Mesothelial cell of epicardium (in vitro differentiated cells): ENCODE measurements around the gene DPP4. TPM values are rescaled to one million over a fixed set of nuclear protein-coding genes. Genes with fewer than 3 reads are reported as not detected.

Source experiments
- DNase-seq, 2 experiments: peaks; one replicate each; pipeline ENCODE4 v3.0.0; 2021; ENCODE audit warnings: low spot score in 2 of 2; ENCODE audit not compliant: unreplicated experiment in 2 of 2
- H3K27ac Mint-ChIP-seq: 2 replicates; pipeline ENCODE4 v1.8.0; 2021; ENCODE audit warnings: mixed read lengths
- H3K27me3 Mint-ChIP-seq: 2 replicates; pipeline ENCODE4 v1.8.0; 2021; ENCODE audit warnings: low read depth, mixed read lengths
- H3K36me3 Mint-ChIP-seq: 2 replicates; pipeline ENCODE4 v1.8.0; 2021; ENCODE audit warnings: mixed read lengths
- H3K4me1 Mint-ChIP-seq: 2 replicates; pipeline ENCODE4 v1.8.0; 2021; ENCODE audit warnings: mixed read lengths
- H3K4me3 Mint-ChIP-seq: 2 replicates; pipeline ENCODE4 v1.8.0; 2021; ENCODE audit warnings: mild to moderate bottlenecking, moderate library complexity, mixed read lengths
- H3K9me3 Mint-ChIP-seq: 2 replicates; pipeline ENCODE4 v1.8.0; 2021; ENCODE audit warnings: mixed read lengths
- CTCF ChIP-seq: fragments of 200-600 bp; sonication (generic); IDR thresholded peaks from one replicate; pipeline ENCODE4 v1.5.0; 2021; ENCODE audit warnings: antibody characterized with exemption; ENCODE audit not compliant: unreplicated experiment
- total RNA-seq: library from RNA; stranded (reverse); gene quantifications from 3 replicates; pipeline ENCODE4 v1.2.1, GENCODE V29; 2021

The DPP4 gene
- total RNA-seq, 1 donor from 2014 or later: 8.2 TPM

- Mint-ChIP-seq H3K4me3 (no peak overlapping the region), H3K27me3 (peaks cover 7% of the 10 kb centered on the region), H3K9me3 (no peaks in the 10 kb centered on the region), H3K4me1 (peaks cover 1% of the 10 kb centered on the region), H3K27ac (no peak overlapping the region), H3K36me3 (no peaks in the 10 kb centered on the region)
- no peak for DNase-seq
- no peak for TF ChIP-seq CTCF
Measured at GRCh38 chr2:161997916-161998471, 76.0 kb downstream of the DPP4 start.

GRCh38 chr2:161995553-161996016 is 78.4 kb downstream of the DPP4 start:
- TF ChIP-seq CTCF: no peak
- no peak for DNase-seq
- Mint-ChIP-seq H3K9me3 (no peaks in the 10 kb centered on the region), H3K4me1 (peaks cover 5% of the 10 kb centered on the region), H3K27me3 (peaks cover 7% of the 10 kb centered on the region), H3K4me3 (no peak overlapping the region), H3K27ac (no peak overlapping the region), H3K36me3 (no peaks in the 10 kb centered on the region)

- no peak for DNase-seq
- H3K4me3 Mint-ChIP-seq: no peak overlapping the region
- TF ChIP-seq CTCF: no peak
- H3K36me3 Mint-ChIP-seq: no peaks in the 10 kb centered on the region
- peaks cover 7% of the 10 kb centered on the region for H3K27me3 Mint-ChIP-seq
- H3K27ac Mint-ChIP-seq: no peak overlapping the region
- peaks cover 6% of the 10 kb centered on the region for H3K4me1 Mint-ChIP-seq
- H3K9me3 Mint-ChIP-seq: no peaks in the 10 kb centered on the region
Measured at GRCh38 chr2:161994761-161995520, 79.1 kb downstream of the DPP4 start.

- H3K9me3 Mint-ChIP-seq: no peaks in the 10 kb centered on the region
- H3K36me3 Mint-ChIP-seq: no peaks in the 10 kb centered on the region
- H3K27me3 Mint-ChIP-seq: peaks cover 7% of the 10 kb centered on the region
- TF ChIP-seq CTCF: no peak
- no peak overlapping the region for H3K4me3 Mint-ChIP-seq
- DNase-seq: no peak
- peaks cover 5% of the 10 kb centered on the region for H3K4me1 Mint-ChIP-seq
- H3K27ac Mint-ChIP-seq: no peak overlapping the region
Measured at GRCh38 chr2:161992531-161992930, 81.5 kb downstream of the DPP4 start.

- no peak overlapping the region for H3K4me3 Mint-ChIP-seq
- no peaks in the 10 kb centered on the region for H3K9me3 Mint-ChIP-seq
- H3K27me3 Mint-ChIP-seq: peaks cover 7% of the 10 kb centered on the region
- no peak for DNase-seq
- H3K27ac Mint-ChIP-seq: no peak overlapping the region
- TF ChIP-seq CTCF: no peak
- no peaks in the 10 kb centered on the region for H3K36me3 Mint-ChIP-seq
- H3K4me1 Mint-ChIP-seq: peaks cover 5% of the 10 kb centered on the region
Measured at GRCh38 chr2:161991991-161992390, 82.0 kb downstream of the DPP4 start.
